Measurements from ENCODE around the gene RUFY4.

DNA sequence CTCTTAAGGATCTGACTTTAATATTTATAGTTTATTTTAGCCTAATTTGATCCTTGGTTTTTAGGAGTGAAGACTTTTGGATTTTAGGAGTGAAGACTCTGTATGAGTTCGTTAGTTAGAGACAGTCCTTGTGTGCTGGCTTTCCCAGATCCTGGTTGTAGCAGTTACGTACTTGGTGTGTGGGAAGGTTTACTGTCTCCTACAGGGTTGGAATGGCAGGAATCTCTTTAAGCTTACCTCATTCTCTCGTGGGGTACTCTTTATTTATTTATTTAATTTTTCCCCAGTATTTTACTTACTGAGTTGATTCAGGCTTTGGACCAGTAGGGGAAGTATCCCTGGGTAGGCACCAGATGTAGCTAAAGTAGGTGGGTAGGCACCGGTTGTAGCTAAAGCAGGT, 54.9 kb downstream of the RUFY4 start:
- TF ChIP-seq, protein P1, sequence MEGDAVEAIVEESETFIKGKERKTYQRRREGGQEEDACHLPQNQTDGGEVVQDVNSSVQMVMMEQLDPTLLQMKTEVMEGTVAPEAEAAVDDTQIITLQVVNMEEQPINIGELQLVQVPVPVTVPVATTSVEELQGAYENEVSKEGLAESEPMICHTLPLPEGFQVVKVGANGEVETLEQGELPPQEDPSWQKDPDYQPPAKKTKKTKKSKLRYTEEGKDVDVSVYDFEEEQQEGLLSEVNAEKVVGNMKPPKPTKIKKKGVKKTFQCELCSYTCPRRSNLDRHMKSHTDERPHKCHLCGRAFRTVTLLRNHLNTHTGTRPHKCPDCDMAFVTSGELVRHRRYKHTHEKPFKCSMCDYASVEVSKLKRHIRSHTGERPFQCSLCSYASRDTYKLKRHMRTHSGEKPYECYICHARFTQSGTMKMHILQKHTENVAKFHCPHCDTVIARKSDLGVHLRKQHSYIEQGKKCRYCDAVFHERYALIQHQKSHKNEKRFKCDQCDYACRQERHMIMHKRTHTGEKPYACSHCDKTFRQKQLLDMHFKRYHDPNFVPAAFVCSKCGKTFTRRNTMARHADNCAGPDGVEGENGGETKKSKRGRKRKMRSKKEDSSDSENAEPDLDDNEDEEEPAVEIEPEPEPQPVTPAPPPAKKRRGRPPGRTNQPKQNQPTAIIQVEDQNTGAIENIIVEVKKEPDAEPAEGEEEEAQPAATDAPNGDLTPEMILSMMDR (IDR thresholded peaks at IDR 0.05; ENCODE audit: low read depth, low read length): no peak
- no peak for TF ChIP-seq EZH2phosphoT487 (IDR thresholded peaks at IDR 0.05; ENCODE audit: low read depth)

All from OCI-LY3 (cell line).